IMR-90 (cell line): ENCODE results near the gene MARCHF9. TPM values are rescaled to one million over a fixed set of nuclear protein-coding genes. Genes with fewer than 3 reads are reported as not detected.

ENCODE experiments used
- ATAC-seq: fragments of 200-7000 bp; cut with Tn5 transposase; 2 replicates; pipeline ENCODE4 v1.9.1; 2020; ENCODE audit warnings: low read depth, mild to moderate bottlenecking, moderate library complexity
- BruUV-seq: library from RNA; stranded (reverse); fragments of 400-500 nt; replicated peaks from 2 replicates; lab custom pipeline; 2021; lab: Mats Ljungman, UMichigan
- CTCF ChIA-PET: fragments of 300-600 bp; formaldehyde crosslinking; extraction: SDS; loops from one replicate; lab custom pipeline; 2021; ENCODE audit warnings: antibody characterized with exemption; lab: Yijun Ruan, JAX
- POLR2A ChIA-PET: fragments of 300-600 bp; sonication (Branson Sonifier 250); formaldehyde crosslinking; loops from one replicate; lab custom pipeline; 2022; ENCODE audit warnings: antibody characterized with exemption; ENCODE audit not compliant: unreplicated experiment; lab: Charles Lee
- DNase-seq: peaks from one replicate; pipeline ENCODE4 v3.0.0; 2013
- H2AFZ ChIP-seq: replicated peaks from 2 replicates; pipeline ENCODE3; 2013; ENCODE audit warnings: low read length, mild to moderate bottlenecking; ENCODE audit not compliant: poor library complexity
- H2AK5ac ChIP-seq: 2 replicates; pipeline ENCODE4 v1.6.1; 2013; ENCODE audit warnings: low read depth, low read length, inconsistent platforms
- H2AK9ac ChIP-seq: replicated peaks from 2 replicates; pipeline ENCODE3; 2013; ENCODE audit warnings: mild to moderate bottlenecking, low read depth, low read length, moderate library complexity; ENCODE audit not compliant: poor library complexity
- H2BK120ac ChIP-seq: 2 replicates; pipeline ENCODE4 v1.6.1; 2013; ENCODE audit warnings: low read depth, low read length, inconsistent platforms
- H2BK15ac ChIP-seq: 3 replicates; pipeline ENCODE4 v1.6.1; 2013; ENCODE audit warnings: low read depth, low read length, inconsistent platforms
- H2BK20ac ChIP-seq: 2 replicates; pipeline ENCODE4 v1.6.1; 2013; ENCODE audit warnings: low read depth, mild to moderate bottlenecking, inconsistent platforms, low read length, moderate library complexity
- H2BK5ac ChIP-seq: 2 replicates; pipeline ENCODE4 v1.6.1; 2013; ENCODE audit warnings: mild to moderate bottlenecking, low read depth, low read length, inconsistent platforms; ENCODE audit not compliant: poor library complexity, severe bottlenecking
- H3K14ac ChIP-seq: replicated peaks from 2 replicates; pipeline ENCODE4 v1.6.1; 2013; ENCODE audit warnings: low read depth, low read length, inconsistent platforms
- H3K18ac ChIP-seq: 2 replicates; pipeline ENCODE4 v1.6.1; 2013; ENCODE audit warnings: low read depth, low read length, control low read depth
- H3K23ac ChIP-seq: 2 replicates; pipeline ENCODE4 v1.6.1; 2013; ENCODE audit warnings: low read depth, low read length, inconsistent platforms
- H3K27ac ChIP-seq: 2 replicates; pipeline ENCODE4 v1.5.1; 2013; ENCODE audit warnings: mild to moderate bottlenecking, control low read depth, low read length; ENCODE audit not compliant: insufficient read depth
- H3K27me3 ChIP-seq: 2 replicates; pipeline ENCODE4 v1.6.1; 2013; ENCODE audit warnings: low read length; ENCODE audit not compliant: control insufficient read depth, insufficient read depth
- H3K36me3 ChIP-seq: 2 replicates; pipeline ENCODE4 v1.6.1; 2013; ENCODE audit warnings: low read length, mixed read lengths; ENCODE audit not compliant: control insufficient read depth, insufficient read depth
- H3K4ac ChIP-seq: 2 replicates; pipeline ENCODE4 v1.6.1; 2013; ENCODE audit warnings: low read depth, low read length, inconsistent platforms
- H3K4me1 ChIP-seq: 2 replicates; pipeline ENCODE4 v1.6.1; 2013; ENCODE audit warnings: low read length, mixed read lengths; ENCODE audit not compliant: control insufficient read depth, insufficient read depth
- H3K4me2 ChIP-seq: 2 replicates; pipeline ENCODE4 v1.6.1; 2013; ENCODE audit warnings: low read depth, mild to moderate bottlenecking, control low read depth, low read length, moderate library complexity
- H3K4me3 ChIP-seq: 2 replicates; pipeline ENCODE4 v1.5.1; 2013; ENCODE audit warnings: low read depth, mild to moderate bottlenecking, control low read depth, low read length, moderate library complexity; ENCODE audit not compliant: insufficient read depth
- H3K56ac ChIP-seq: 2 replicates; pipeline ENCODE4 v1.6.1; 2013; ENCODE audit warnings: low read length, inconsistent platforms; ENCODE audit not compliant: insufficient read depth; ENCODE audit errors: extremely low read depth
- H3K79me1 ChIP-seq, 2 experiments: 2 replicates each; pipeline ENCODE4 v1.6.1; 2013; ENCODE audit warnings: low read length in 2 of 2, inconsistent platforms in 1 of 2, low read depth in 1 of 2
- H3K9ac ChIP-seq: 2 replicates; pipeline ENCODE4 v1.6.1; 2013; ENCODE audit warnings: low read depth, low read length, control low read depth
- H3K9me1 ChIP-seq: 2 replicates; pipeline ENCODE4 v1.6.1; 2013; ENCODE audit warnings: low read length, inconsistent platforms; ENCODE audit not compliant: insufficient read depth
- H3K9me3 ChIP-seq: 2 replicates; pipeline ENCODE4 v1.6.1; 2013; ENCODE audit warnings: low read length; ENCODE audit not compliant: control insufficient read depth, insufficient read depth
- H4K20me1 ChIP-seq: 2 replicates; pipeline ENCODE4 v1.6.1; 2013; ENCODE audit warnings: low read length, inconsistent platforms; ENCODE audit not compliant: insufficient read depth
- H4K5ac ChIP-seq: 2 replicates; pipeline ENCODE4 v1.6.1; 2013; ENCODE audit warnings: mild to moderate bottlenecking, low read depth, low read length, control low read depth
- H4K8ac ChIP-seq, 2 experiments: 2 replicates each; pipeline ENCODE4 v1.6.1; 2013; ENCODE audit warnings: low read depth in 2 of 2, low read length in 2 of 2, control low read depth in 1 of 2, inconsistent platforms in 1 of 2
- H4K91ac ChIP-seq: 2 replicates; pipeline ENCODE4 v1.6.1; 2013; ENCODE audit warnings: low read depth, low read length, inconsistent platforms; ENCODE audit not compliant: insufficient read depth
- CEBPB ChIP-seq: IDR thresholded peaks from 2 replicates; pipeline ENCODE4 v1.6.1; 2012; ENCODE audit warnings: low read depth, low read length, improper control_type of control experiment
- MAZ ChIP-seq: IDR thresholded peaks from 2 replicates; pipeline ENCODE4 v1.6.1; 2012; ENCODE audit warnings: low read depth, mild to moderate bottlenecking, low read length, improper control_type of control experiment, moderate library complexity, borderline replicate concordance
- RCOR1 ChIP-seq: IDR thresholded peaks from 2 replicates; pipeline ENCODE4 v1.6.1; 2012; ENCODE audit warnings: mild to moderate bottlenecking, low read length, improper control_type of control experiment; ENCODE audit not compliant: insufficient replicate concordance
- RFX5 ChIP-seq: IDR thresholded peaks from 2 replicates; pipeline ENCODE4 v1.8.0; 2012; ENCODE audit warnings: low read depth, mild to moderate bottlenecking, low read length, moderate library complexity
- SMC3 ChIP-seq: fragments of 150-350 bp; IDR thresholded peaks from 2 replicates; pipeline ENCODE4 v1.6.1; 2016; ENCODE audit warnings: low read depth, mild to moderate bottlenecking, antibody characterized with exemption, low read length, moderate library complexity
- WGBS, 2 experiments: methylation state at CpG; one replicate each; pipeline versions ENCODE4 v1.1.5 to v1.1.7; 2013; ENCODE audit warnings: missing lambda C conversion rate in 2 of 2; ENCODE audit not compliant: insufficient read length in 1 of 2; ENCODE audit errors: extremely low coverage in 2 of 2; 5-methylcytosine and 5-hydroxymethylcytosine counted together
- dilution Hi-C: fragments of 300-500 bp; cut with HindIII; formaldehyde crosslinking; loops from one replicate; pipeline ENCODE4 v1.14.3; 2018; ENCODE audit warnings: low sequenced_read_pairs; ENCODE audit not compliant: unreplicated experiment
- in situ Hi-C: fragments of 300-500 bp; cut with MboI; formaldehyde crosslinking; loops from 3 replicates; pipeline ENCODE4 v1.14.3; 2019; ENCODE audit warnings: low sequenced_read_pairs, inconsistent platforms, mixed read lengths
- intact Hi-C: fragments of 100-400 bp; cut with micrococcal nuclease; formaldehyde crosslinking; loops from 2 replicates; pipeline ENCODE4 v1.10.0; 2022
- polyA plus RNA-seq, 3 experiments: library from polyadenylated mRNA; depleted of rRNA; stranded (reverse); fragments of >200 nt; gene quantifications; 2 replicates each; pipeline ENCODE4 v1.2.3, GENCODE V29; 2012; ENCODE audit warnings: low replicate concordance in 1 of 3
- total RNA-seq: library from RNA; depleted of rRNA; stranded (reverse); fragments of >200 nt; gene quantifications from 2 replicates; pipeline ENCODE4 v1.2.3, GENCODE V29; 2012

The MARCHF9 gene
- total and polyA plus RNA-seq, 2 of the 4 experiments (the other 2 are of a cell fraction) = 1.1 to 5.4 TPM

DNA sequence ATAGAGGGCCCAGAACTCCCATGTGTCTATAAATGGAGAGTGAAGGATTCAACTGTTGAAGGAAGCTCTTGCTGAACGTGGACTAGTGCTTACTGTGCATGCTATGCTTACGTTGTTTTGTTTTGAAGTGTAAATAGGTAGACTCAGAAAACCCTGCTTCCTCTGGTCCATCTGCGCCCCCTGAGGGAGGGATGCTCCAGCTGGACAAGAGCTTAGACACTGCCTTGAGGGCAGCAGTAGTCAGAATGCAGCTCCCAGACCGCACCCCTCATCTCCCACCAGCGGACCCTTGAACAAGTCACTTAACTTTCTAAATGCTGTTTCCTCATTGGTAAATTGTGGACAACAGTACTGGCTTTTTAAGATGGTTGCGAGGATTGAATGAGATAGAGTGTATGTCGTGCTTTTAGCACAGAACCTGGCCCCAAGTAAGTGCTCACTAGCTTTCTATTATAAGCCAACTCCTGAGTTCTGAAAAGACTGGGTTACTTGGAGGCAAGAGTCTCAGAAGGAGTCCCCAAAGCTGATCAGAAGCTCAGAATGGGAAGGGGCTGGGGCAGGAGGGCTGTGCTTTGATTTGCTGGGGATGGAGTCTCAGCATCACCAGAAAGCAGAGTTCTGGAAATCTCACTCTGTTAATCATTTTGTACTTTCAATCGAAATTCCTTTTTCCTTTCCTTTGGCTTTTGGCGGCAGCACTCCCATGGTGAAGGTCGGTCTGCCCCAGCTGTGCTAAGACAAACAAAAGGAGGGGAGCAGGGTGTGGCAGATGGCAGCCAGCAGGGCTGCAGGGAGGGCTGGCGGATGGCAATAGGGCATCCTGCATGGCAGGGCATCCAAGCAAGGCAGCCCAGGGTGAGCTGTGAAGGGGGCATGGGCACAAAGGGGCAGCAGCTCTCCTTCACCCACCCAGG lies 31.9 kb upstream of the MARCHF9 start:
- H3K4me2 ChIP-seq = no peak overlapping the region
- H3K9ac ChIP-seq = no peak overlapping the region
- H3K4me3 ChIP-seq = no peak overlapping the region
- H3K23ac ChIP-seq = no peak overlapping the region
- no peak overlapping the region for H2BK20ac ChIP-seq
- in situ Hi-C loops (no loop called here), dilution Hi-C loops (no loop called here), intact Hi-C loops (no loop called here)
- H4K91ac ChIP-seq = no peak overlapping the region
- BruUV-seq = no TSS peak
- H3K14ac ChIP-seq = no peak overlapping the region
- no peak overlapping the region for H3K18ac ChIP-seq
- H3K27ac ChIP-seq = no peak overlapping the region
- no peak overlapping the region for H2BK15ac ChIP-seq
- H2BK120ac ChIP-seq = no peak overlapping the region
- H2BK5ac ChIP-seq = no peak overlapping the region
- ChIA-PET POLR2A (interaction anchor here (0.6 kb wide), 1 partner anchor 42 kb away, joined by 12 read pairs; no protein-coding TSS in a partner anchor), CTCF (interaction anchor here (0.6 kb wide), 2 partner anchors 20 to 147 kb away, joined by 3 read pairs; no protein-coding TSS in a partner anchor)
- no peak overlapping the region for H3K4ac ChIP-seq
- no peak for ATAC-seq
- WGBS, 2 experiments = no CpG with 5 or more reads among the region's 11 CpGs
- no peak overlapping the region for H4K8ac ChIP-seq
- H2AFZ ChIP-seq = no peak overlapping the region
- no peaks in the 10 kb centered on the region for H3K9me3 ChIP-seq
- H3K36me3 ChIP-seq = peaks cover 34% of the 10 kb centered on the region
- no peak overlapping the region for H2AK5ac ChIP-seq
- no peak for TF ChIP-seq CEBPB
- TF ChIP-seq SMC3 = no peak
- TF ChIP-seq RCOR1 = no peak
- TF ChIP-seq MAZ = no peak
- TF ChIP-seq RFX5 = no peak
- H3K9me1 ChIP-seq = peaks cover 10% of the 10 kb centered on the region; the same call in 1 of the 2 replicates
- H4K5ac ChIP-seq = no peak overlapping the region
- H3K79me1 ChIP-seq = peaks cover 0 to 17% of the 10 kb centered on the region in 2 experiments; a peak in 1 of 4 replicates
- no peak overlapping the region for H2AK9ac ChIP-seq
- no peaks in the 10 kb centered on the region; the same call in 1 of the 2 replicates for H3K27me3 ChIP-seq
- H3K4me1 ChIP-seq = 0 out of 2 replicates have a peak, but pooled peaks cover 4% of the 10 kb centered on the region
- peaks cover 9% of the 10 kb centered on the region; the same call in 1 of the 2 replicates for H4K20me1 ChIP-seq
- H3K56ac ChIP-seq = no peak overlapping the region
- no peak for DNase-seq
